H1 (cell line): Measurements from ENCODE around the gene PIGT. TPM values are rescaled to one million over a fixed set of nuclear protein-coding genes. Genes with fewer than 3 reads are reported as not detected.

ENCODE experiments used
- CBX8 ChIP-seq: fragments of 300-800, 300-1000 bp; sonication (generic); IDR thresholded peaks from 2 replicates; pipeline ENCODE4 v1.7.1; 2016; ENCODE audit warnings: low read depth, low read length, borderline replicate concordance
- CTCF ChIP-seq, 3 experiments: IDR thresholded peaks; 1 replicate in 2 of 3; 2 replicates in 1 of 3; pipeline versions ENCODE4 v1.5.1 to v1.6.1; 2011; ENCODE audit warnings: low read length in 3 of 3, mild to moderate bottlenecking in 3 of 3, inconsistent platforms in 2 of 3, low read depth in 1 of 3, moderate library complexity in 1 of 3; ENCODE audit not compliant: insufficient read depth in 1 of 3; ENCODE audit errors: control extremely low read depth in 1 of 3
- GABPA ChIP-seq: IDR thresholded peaks from 2 replicates; pipeline ENCODE4 v1.6.1; 2011; ENCODE audit warnings: mild to moderate bottlenecking, low read length, moderate library complexity, borderline replicate concordance; ENCODE audit not compliant: insufficient read depth
- HDAC6 ChIP-seq: IDR thresholded peaks from one replicate; pipeline ENCODE4 v1.7.1; 2012; ENCODE audit warnings: low read depth, mild to moderate bottlenecking, inconsistent platforms, low read length, moderate library complexity
- NRF1 ChIP-seq: IDR thresholded peaks from 2 replicates; pipeline ENCODE4 v1.6.1; 2011; ENCODE audit warnings: mild to moderate bottlenecking, low read depth, low read length, improper control_type of control experiment
- SIN3A ChIP-seq, 2 experiments: IDR thresholded peaks in 1 of 2; conservative IDR thresholded peaks in 1 of 2; 2 replicates each; pipeline ENCODE4 v1.6.1; 2011 to 2012; ENCODE audit warnings: low read length in 2 of 2, improper control_type of control experiment in 1 of 2, low read depth in 1 of 2, mild to moderate bottlenecking in 1 of 2
- TAF1 ChIP-seq: IDR thresholded peaks from 2 replicates; pipeline ENCODE4 v1.6.1; 2011; ENCODE audit warnings: mild to moderate bottlenecking, low read depth, low read length
- polyA plus RNA-seq, 7 experiments: library from polyadenylated mRNA; depleted of rRNA in 3 of 7; stranded (reverse) in 5 of 7; unstranded in 2 of 7; fragments of >200 nt in 5 of 7; fragments of 200-250 nt in 2 of 7; gene quantifications; 1 replicate in 5 of 7; 2 replicates in 1 of 7; 4 replicates in 1 of 7; pipeline versions ENCODE4 v1.2.1 to v1.2.3, GENCODE V29; 2011 to 2013; ENCODE audit warnings: missing spikeins in 2 of 7, mixed read lengths in 2 of 7
- total RNA-seq: library from RNA; stranded (reverse); fragmentation: NEBNext Ultra II Directional; extraction: Animal tissue kit (Norgen Biotek cat#: 25700); gene quantifications from 2 replicates; pipeline ENCODE4 v1.2.1, GENCODE V29; 2021

The PIGT gene
- total and polyA plus RNA-seq, 2 of the 8 experiments (the other 6 are each of a cell fraction or from before 2014, with no cell fraction given): 66.0 to 89.7 TPM

GRCh38 chr20:45407783-45408645, 7.9 kb upstream of the PIGT start, which contains the start of gene DBNDD2 (continued):
- TF ChIP-seq CTCF (IDR thresholded peaks at IDR 0.05; ENCODE audit: control extremely low read depth in 1 of 3, insufficient read depth in 1 of 3, low read depth in 1 of 3, low read length in 3 of 3): no peak
- TF ChIP-seq SIN3A (conservative IDR thresholded peaks at IDR 0.05 in 1 of 2, IDR thresholded peaks at IDR 0.05 in 1 of 2; ENCODE audit: low read depth in 1 of 2, low read length in 2 of 2): no peak
- no peak for TF ChIP-seq NRF1
- no peak for TF ChIP-seq HDAC6
- TF ChIP-seq GABPA: no peak
- TF ChIP-seq CBX8: no peak
- TF ChIP-seq TAF1: no peak
- TF ChIP-seq, all 59 proteins: peak for 0
